HEK293T (cell line): ENCODE measurements around the gene CNGA3.

Source experiments
- ARNT ChIP-seq: fragments of 450-650 bp; IDR thresholded peaks from 2 replicates; pipeline ENCODE4 v1.6.1; 2017; ENCODE audit warnings: mild to moderate bottlenecking
- BHLHE40 ChIP-seq: fragments of 450-650 bp; IDR thresholded peaks from 2 replicates; pipeline ENCODE4 v1.6.1; 2016; ENCODE audit warnings: mild to moderate bottlenecking, moderate library complexity, borderline replicate concordance
- ELF4 ChIP-seq: fragments of 450-650 bp; IDR thresholded peaks from 2 replicates; pipeline ENCODE4 v1.6.1; 2017; ENCODE audit warnings: antibody characterized with exemption
- FOXA1 ChIP-seq: fragments of 450-650 bp; IDR thresholded peaks from 2 replicates; pipeline ENCODE4 v1.6.1; 2016; ENCODE audit warnings: mild to moderate bottlenecking
- FOXK2 ChIP-seq: fragments of 450-650 bp; IDR thresholded peaks from 2 replicates; pipeline ENCODE4 v1.6.1; 2016; ENCODE audit warnings: mild to moderate bottlenecking
- FOXM1 ChIP-seq: fragments of 450-650 bp; IDR thresholded peaks from 2 replicates; pipeline ENCODE4 v1.6.1; 2017; ENCODE audit warnings: mild to moderate bottlenecking, borderline replicate concordance
- HDGF ChIP-seq: fragments of 450-650 bp; IDR thresholded peaks from 2 replicates; pipeline ENCODE4 v1.6.1; 2017; ENCODE audit warnings: antibody characterized with exemption, borderline replicate concordance
- L3MBTL2 ChIP-seq: fragments of 450-650 bp; conservative IDR thresholded peaks from 2 replicates; pipeline ENCODE4 v1.6.1; 2016; ENCODE audit warnings: mild to moderate bottlenecking
- SP1 ChIP-seq: fragments of 450-650 bp; IDR thresholded peaks from 2 replicates; pipeline ENCODE4 v1.6.1; 2017
- SUZ12 ChIP-seq: fragments of 450-650 bp; IDR thresholded peaks from 2 replicates; pipeline ENCODE4 v1.6.1; 2016; ENCODE audit warnings: mild to moderate bottlenecking
- TARDBP ChIP-seq: fragments of 450-650 bp; IDR thresholded peaks from 2 replicates; pipeline ENCODE4 v1.6.1; 2016
- ZNF384 ChIP-seq: fragments of 450-650 bp; IDR thresholded peaks from 2 replicates; pipeline ENCODE4 v1.6.1; 2016
- TF ChIP-seq, protein P1 (sequence below): fragments of 450-650 bp; IDR thresholded peaks from 2 replicates; pipeline ENCODE4 v1.6.1; 2016

DNA sequence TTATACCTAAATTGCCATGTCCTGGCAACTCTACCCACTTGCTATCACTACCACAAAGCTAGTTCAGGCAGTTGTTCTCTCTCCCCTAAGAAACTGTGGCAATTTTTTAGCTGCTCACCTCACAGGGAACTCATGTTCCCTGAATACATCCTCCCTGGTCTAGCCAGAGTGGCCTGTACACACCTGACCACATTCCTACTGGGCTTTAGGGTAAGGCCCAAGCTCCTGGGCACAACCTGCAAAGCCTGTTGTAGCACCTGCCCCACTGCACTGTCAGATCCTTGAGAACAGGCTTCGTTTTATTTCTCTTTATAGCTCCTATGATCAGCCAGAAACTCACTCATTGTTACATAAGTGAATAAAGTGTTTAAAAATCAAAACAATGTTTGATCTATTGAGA lies 21.5 kb downstream of the CNGA3 start:
- TF ChIP-seq FOXA1, result no peak
- no peak for TF ChIP-seq ZNF384
- no peak for TF ChIP-seq SUZ12
- TF ChIP-seq SP1, result no peak
- TF ChIP-seq, protein P1, sequence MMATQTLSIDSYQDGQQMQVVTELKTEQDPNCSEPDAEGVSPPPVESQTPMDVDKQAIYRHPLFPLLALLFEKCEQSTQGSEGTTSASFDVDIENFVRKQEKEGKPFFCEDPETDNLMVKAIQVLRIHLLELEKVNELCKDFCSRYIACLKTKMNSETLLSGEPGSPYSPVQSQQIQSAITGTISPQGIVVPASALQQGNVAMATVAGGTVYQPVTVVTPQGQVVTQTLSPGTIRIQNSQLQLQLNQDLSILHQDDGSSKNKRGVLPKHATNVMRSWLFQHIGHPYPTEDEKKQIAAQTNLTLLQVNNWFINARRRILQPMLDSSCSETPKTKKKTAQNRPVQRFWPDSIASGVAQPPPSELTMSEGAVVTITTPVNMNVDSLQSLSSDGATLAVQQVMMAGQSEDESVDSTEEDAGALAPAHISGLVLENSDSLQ, result no peak
- no peak for TF ChIP-seq FOXM1
- no peak for TF ChIP-seq ELF4
- no peak for TF ChIP-seq BHLHE40
- no peak for TF ChIP-seq TARDBP
- no peak for TF ChIP-seq FOXK2
- TF ChIP-seq ARNT, result no peak
- TF ChIP-seq HDGF, result no peak
- no peak for TF ChIP-seq L3MBTL2
